GM12891 (cell line): ENCODE measurements around the gene BHLHE40.

Experiments used
- DNase-seq: peaks from one replicate; pipeline ENCODE4 v3.0.0; 2011; ENCODE audit warnings: low spot score; ENCODE audit not compliant: insufficient read length
- FAIRE-seq: peaks from 2 replicates; lab custom pipeline; 2011; peaks lifted over from hg19 to GRCh38; lab: Jason Lieb, UNC
- PAX5 ChIP-seq: IDR thresholded peaks from 2 replicates; pipeline ENCODE4 v1.6.1; 2011; ENCODE audit warnings: low read length, moderate library complexity, mild to moderate bottlenecking; ENCODE audit not compliant: insufficient read depth, severe bottlenecking
- POLR2A ChIP-seq: IDR thresholded peaks from 2 replicates; pipeline ENCODE4 v1.6.1; 2011; ENCODE audit warnings: low read depth, low read length, control low read depth
- POLR2AphosphoS5 ChIP-seq: IDR thresholded peaks from 2 replicates; pipeline ENCODE4 v1.6.1; 2011; ENCODE audit warnings: low read depth, low read length, control low read depth
- POU2F2 ChIP-seq: IDR thresholded peaks from 2 replicates; pipeline ENCODE4 v1.6.1; 2011; ENCODE audit warnings: low read depth, mild to moderate bottlenecking, control low read depth, low read length, moderate library complexity
- SPI1 ChIP-seq: IDR thresholded peaks from 2 replicates; pipeline ENCODE4 v1.6.1; 2011; ENCODE audit warnings: low read depth, low read length, control low read depth
- TAF1 ChIP-seq: IDR thresholded peaks from 2 replicates; pipeline ENCODE4 v1.6.1; 2011; ENCODE audit warnings: low read depth, low read length, control low read depth

Gene BHLHE40

GRCh38 chr3:5026046-5026362 is 46.8 kb downstream of the BHLHE40 start:
- FAIRE-seq (no peak), DNase-seq (no peak)
- TF ChIP-seq PAX5: no peak
- no peak for TF ChIP-seq POU2F2
- TF ChIP-seq SPI1: no peak
- TF ChIP-seq TAF1: no peak
- TF ChIP-seq POLR2A: no peak
- TF ChIP-seq POLR2AphosphoS5: no peak

- FAIRE-seq: no peak
- DNase-seq: no peak
- TF ChIP-seq POU2F2 (no peak), SPI1 (no peak), POLR2A (no peak), TAF1 (no peak), POLR2AphosphoS5 (no peak), PAX5 (no peak)
Observed at GRCh38 chr3:5029715-5030114, 50.5 kb downstream of the BHLHE40 start.

GRCh38 chr3:5030152-5030551 is 50.9 kb downstream of the BHLHE40 start:
- FAIRE-seq: no peak
- TF ChIP-seq POLR2A (no peak), POU2F2 (no peak), PAX5 (no peak), TAF1 (no peak), SPI1 (no peak), POLR2AphosphoS5 (no peak)
- DNase-seq: no peak

GRCh38 chr3:5032844-5033243 is 53.6 kb downstream of the BHLHE40 start:
- FAIRE-seq: no peak
- no peak for DNase-seq
- TF ChIP-seq PAX5 (no peak), SPI1 (no peak), POLR2A (no peak), TAF1 (no peak), POU2F2 (no peak), POLR2AphosphoS5 (no peak)
